A673 (cell line): Measurements from ENCODE around the gene CHSY3. TPM values are rescaled to one million over a fixed set of nuclear protein-coding genes. Genes with fewer than 3 reads are reported as not detected.

Source experiments
- BruUV-seq: library from RNA; stranded (reverse); fragments of 400-500 nt; replicated peaks from 2 replicates; lab custom pipeline; 2021; lab: Mats Ljungman, UMichigan
- CTCF ChIA-PET: fragments of 300-600 bp; sonication (Branson Sonifier 250); formaldehyde crosslinking; loops from one replicate; lab custom pipeline; 2022; ENCODE audit warnings: antibody characterized with exemption; lab: Charles Lee
- POLR2A ChIA-PET: fragments of 300-600 bp; sonication (Branson Sonifier 250); formaldehyde crosslinking; loops from one replicate; lab custom pipeline; 2022; ENCODE audit warnings: antibody characterized with exemption; ENCODE audit not compliant: low non-redundant PET; lab: Charles Lee
- DNase-seq: peaks from one replicate; pipeline ENCODE4 v3.0.0-alpha.2; 2015; ENCODE audit warnings: low spot score
- H3K27ac ChIP-seq: fragments of 200-600 bp; sonication (generic); 2 replicates; pipeline ENCODE4 v1.5.1; 2016; ENCODE audit warnings: mixed run types, low read depth, mild to moderate bottlenecking, mixed read lengths, antibody characterized with exemption, low read length; ENCODE audit not compliant: poor library complexity, severe bottlenecking
- H3K27me3 ChIP-seq: fragments of 200-600 bp; sonication (generic); replicated peaks from 2 replicates; pipeline ENCODE4 v1.6.1; 2017; ENCODE audit warnings: mixed run types, low read depth, mild to moderate bottlenecking, mixed read lengths, antibody characterized with exemption, low read length; ENCODE audit not compliant: insufficient read depth, poor library complexity
- H3K36me3 ChIP-seq: fragments of 200-600 bp; sonication (generic); 2 replicates; pipeline ENCODE4 v1.6.1; 2016; ENCODE audit warnings: mixed run types, mild to moderate bottlenecking, mixed read lengths, antibody characterized with exemption, low read length; ENCODE audit not compliant: insufficient read depth, poor library complexity, severe bottlenecking
- H3K4me1 ChIP-seq: fragments of 200-600 bp; sonication (generic); 2 replicates; pipeline ENCODE4 v1.6.1; 2017; ENCODE audit warnings: mixed run types, mild to moderate bottlenecking, mixed read lengths, antibody characterized with exemption, low read length; ENCODE audit not compliant: insufficient read depth, poor library complexity, severe bottlenecking
- H3K4me3 ChIP-seq: fragments of 200-600 bp; sonication (generic); 2 replicates; pipeline ENCODE4 v1.5.1; 2016; ENCODE audit warnings: low read depth, mixed run types, mild to moderate bottlenecking, mixed read lengths, low read length; ENCODE audit not compliant: poor library complexity, severe bottlenecking
- H3K9me3 ChIP-seq: fragments of 200-600 bp; sonication (generic); 2 replicates; pipeline ENCODE4 v1.6.1; 2016; ENCODE audit warnings: mixed run types, low read depth, mild to moderate bottlenecking, mixed read lengths, antibody characterized with exemption, low read length; ENCODE audit not compliant: poor library complexity, severe bottlenecking
- CTCF ChIP-seq: fragments of 300-800, 200-600 bp; sonication (generic); conservative IDR thresholded peaks from 2 replicates; pipeline ENCODE4 v1.5.1; 2017; ENCODE audit warnings: low read depth, mild to moderate bottlenecking, antibody characterized with exemption, low read length, moderate library complexity, mixed read lengths
- EZH2 ChIP-seq: fragments of 200-600 bp; sonication (generic); IDR thresholded peaks from 2 replicates; pipeline ENCODE4 v1.6.1; 2017; ENCODE audit warnings: borderline replicate concordance, low read depth, mild to moderate bottlenecking, mixed read lengths, antibody characterized with exemption, low read length; ENCODE audit not compliant: poor library complexity, severe bottlenecking
- intact Hi-C: fragments of 100-400 bp; cut with micrococcal nuclease; formaldehyde crosslinking; loops from one replicate; pipeline ENCODE4 v1.10.0; 2022; ENCODE audit not compliant: unreplicated experiment
- total RNA-seq: library from RNA; stranded (reverse); gene quantifications from 2 replicates; pipeline ENCODE4 v1.2.3, GENCODE V29; 2021

The CHSY3 gene
- total RNA-seq, 1 experiment from 2014 or later, result not detected

GRCh38 chr5:129988453-129988852 is 84.2 kb downstream of the CHSY3 start:
- ChIA-PET CTCF (no interaction called here), POLR2A (no interaction called here)
- no peak for DNase-seq
- H3K27me3 ChIP-seq, result no peaks in the 10 kb centered on the region
- no peak overlapping the region for H3K27ac ChIP-seq
- H3K4me1 ChIP-seq, result no peaks in the 10 kb centered on the region
- peaks cover 4% of the 10 kb centered on the region for H3K9me3 ChIP-seq
- TF ChIP-seq EZH2 (no peak), CTCF (no peak)
- H3K4me3 ChIP-seq, result no peak overlapping the region
- H3K36me3 ChIP-seq, result no peaks in the 10 kb centered on the region
- intact Hi-C loops, result no loop called here
- BruUV-seq, result no TSS peak

GRCh38 chr5:129991780-129992179 is 87.5 kb downstream of the CHSY3 start:
- intact Hi-C loops, result no loop called here
- H3K4me3 ChIP-seq, result no peak overlapping the region
- no peak for TF ChIP-seq EZH2
- no peak for TF ChIP-seq CTCF
- H3K27me3 ChIP-seq, result no peaks in the 10 kb centered on the region
- no peak for DNase-seq
- no TSS peak for BruUV-seq
- ChIA-PET POLR2A (no interaction called here), CTCF (no interaction called here)
- no peaks in the 10 kb centered on the region for H3K4me1 ChIP-seq
- H3K9me3 ChIP-seq, result no peaks in the 10 kb centered on the region
- H3K36me3 ChIP-seq, result no peaks in the 10 kb centered on the region
- H3K27ac ChIP-seq, result no peak overlapping the region

- CTCF ChIA-PET, result no interaction called here
These were observed 92.6 kb downstream of the CHSY3 start for GRCh38 chr5:129996896-129997295.

More at GRCh38 chr5:129996896-129997295, 92.6 kb downstream of the CHSY3 start:
- POLR2A ChIA-PET, result no interaction called here
- Histone ChIP-seq H3K4me3 (no peak overlapping the region), H3K9me3 (no peaks in the 10 kb centered on the region), H3K4me1 (no peaks in the 10 kb centered on the region), H3K36me3 (no peaks in the 10 kb centered on the region), H3K27me3 (no peaks in the 10 kb centered on the region), H3K27ac (no peak overlapping the region)
- intact Hi-C loops, result no loop called here
- TF ChIP-seq CTCF, result no peak
- TF ChIP-seq EZH2, result no peak
- no TSS peak for BruUV-seq
- no peak for DNase-seq
